Uterus (tissue), 2 donors: ENCODE data around the gene GRK2.

ENCODE experiments used
- POLR2A ChIP-seq, 2 donors: fragments of 450-650 bp; IDR thresholded peaks; one replicate each; pipeline ENCODE4 v1.6.1; 2016; ENCODE audit warnings: antibody characterized with exemption in 2 of 2, mild to moderate bottlenecking in 1 of 2, moderate library complexity in 1 of 2
- TF ChIP-seq, protein P1 (sequence below), 4 experiments: fragments of 200-600 bp in 2 of 4; fragments of 450-650 bp in 2 of 4; sonication (generic) in 2 of 4; IDR thresholded peaks; one replicate each; pipeline ENCODE4 v1.5.1; 2016 to 2019; ENCODE audit warnings: antibody characterized with exemption in 4 of 4, mild to moderate bottlenecking in 2 of 4, moderate library complexity in 1 of 4

DNA sequence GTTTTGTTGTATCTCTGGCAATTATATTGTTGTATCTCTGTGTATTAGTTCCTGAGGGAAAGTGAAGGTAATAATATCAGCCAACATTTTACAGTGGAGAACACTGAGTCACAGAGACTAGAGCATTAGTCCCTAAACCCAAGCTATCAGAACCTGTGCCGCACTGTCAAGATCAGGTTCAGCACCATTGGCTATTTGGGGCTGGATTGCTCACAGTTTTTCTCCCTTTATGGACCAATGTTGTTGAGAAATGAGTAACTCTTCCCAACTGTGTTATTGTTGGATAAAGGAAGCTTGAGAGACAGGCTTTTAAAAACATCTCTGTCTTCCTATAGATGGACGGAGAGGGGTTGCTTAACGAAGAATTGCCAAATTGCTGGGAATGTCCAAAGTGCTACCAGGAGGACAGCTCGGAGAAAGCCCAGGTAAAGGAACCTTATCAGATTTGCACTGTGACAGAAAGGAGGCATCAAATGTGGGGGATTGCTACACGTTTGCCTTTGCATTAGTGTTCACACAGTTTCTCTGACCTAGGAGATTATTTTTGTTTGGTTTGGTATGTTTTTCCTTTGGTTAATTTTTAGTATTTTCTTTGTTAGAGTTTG lies 18.2 kb upstream of the GRK2 start:
- TF ChIP-seq, protein P1, sequence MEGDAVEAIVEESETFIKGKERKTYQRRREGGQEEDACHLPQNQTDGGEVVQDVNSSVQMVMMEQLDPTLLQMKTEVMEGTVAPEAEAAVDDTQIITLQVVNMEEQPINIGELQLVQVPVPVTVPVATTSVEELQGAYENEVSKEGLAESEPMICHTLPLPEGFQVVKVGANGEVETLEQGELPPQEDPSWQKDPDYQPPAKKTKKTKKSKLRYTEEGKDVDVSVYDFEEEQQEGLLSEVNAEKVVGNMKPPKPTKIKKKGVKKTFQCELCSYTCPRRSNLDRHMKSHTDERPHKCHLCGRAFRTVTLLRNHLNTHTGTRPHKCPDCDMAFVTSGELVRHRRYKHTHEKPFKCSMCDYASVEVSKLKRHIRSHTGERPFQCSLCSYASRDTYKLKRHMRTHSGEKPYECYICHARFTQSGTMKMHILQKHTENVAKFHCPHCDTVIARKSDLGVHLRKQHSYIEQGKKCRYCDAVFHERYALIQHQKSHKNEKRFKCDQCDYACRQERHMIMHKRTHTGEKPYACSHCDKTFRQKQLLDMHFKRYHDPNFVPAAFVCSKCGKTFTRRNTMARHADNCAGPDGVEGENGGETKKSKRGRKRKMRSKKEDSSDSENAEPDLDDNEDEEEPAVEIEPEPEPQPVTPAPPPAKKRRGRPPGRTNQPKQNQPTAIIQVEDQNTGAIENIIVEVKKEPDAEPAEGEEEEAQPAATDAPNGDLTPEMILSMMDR (IDR thresholded peaks at IDR 0.05), result no peak
- TF ChIP-seq POLR2A (IDR thresholded peaks at IDR 0.05), result no peak
